Measurements from ENCODE around the gene TREM2. TPM values are rescaled to one million over a fixed set of nuclear protein-coding genes. Genes with fewer than 3 reads are reported as not detected.

Gene TREM2
- total and polyA plus RNA-seq, 2 donors (not counting 1 experiment from before 2014, with no cell fraction given) = 0.33 TPM; not detected in 1

- H3K27me3 ChIP-seq (replicated peaks in 1 of 4; ENCODE audit: control extremely low read depth in 1 of 4, control insufficient read depth in 3 of 4, insufficient read depth in 4 of 4, low read length in 3 of 4) = peaks cover 0 to 18% (median 5%) of the 10 kb centered on the region in 4 experiments
- H2AFZ ChIP-seq (ENCODE audit: insufficient read depth, low read depth, low read length, poor library complexity, severe bottlenecking) = no peak overlapping the region
- peaks cover 2 to 7% of the 10 kb centered on the region in 2 donors for H3K4me1 ChIP-seq (ENCODE audit: control insufficient read depth in 2 of 2, insufficient read depth in 2 of 2, low read length in 2 of 2)
- Mint-ChIP-seq H3K4me1 (peaks cover 8% of the 10 kb centered on the region), H3K4me3 (no peak overlapping the region), H3K9me3 (ENCODE audit: insufficient read depth) (no peaks in the 10 kb centered on the region), H3K27me3 (peaks cover 28% of the 10 kb centered on the region), H3K27ac (no peak overlapping the region)
- no peaks in the 10 kb centered on the region for H3K36me3 ChIP-seq (replicated peaks in 1 of 2; ENCODE audit: control extremely low read depth in 1 of 2, control insufficient read depth in 1 of 2, extremely low read depth in 1 of 2, insufficient read depth in 2 of 2, low read length in 1 of 2)
- TF ChIP-seq, protein P1, sequence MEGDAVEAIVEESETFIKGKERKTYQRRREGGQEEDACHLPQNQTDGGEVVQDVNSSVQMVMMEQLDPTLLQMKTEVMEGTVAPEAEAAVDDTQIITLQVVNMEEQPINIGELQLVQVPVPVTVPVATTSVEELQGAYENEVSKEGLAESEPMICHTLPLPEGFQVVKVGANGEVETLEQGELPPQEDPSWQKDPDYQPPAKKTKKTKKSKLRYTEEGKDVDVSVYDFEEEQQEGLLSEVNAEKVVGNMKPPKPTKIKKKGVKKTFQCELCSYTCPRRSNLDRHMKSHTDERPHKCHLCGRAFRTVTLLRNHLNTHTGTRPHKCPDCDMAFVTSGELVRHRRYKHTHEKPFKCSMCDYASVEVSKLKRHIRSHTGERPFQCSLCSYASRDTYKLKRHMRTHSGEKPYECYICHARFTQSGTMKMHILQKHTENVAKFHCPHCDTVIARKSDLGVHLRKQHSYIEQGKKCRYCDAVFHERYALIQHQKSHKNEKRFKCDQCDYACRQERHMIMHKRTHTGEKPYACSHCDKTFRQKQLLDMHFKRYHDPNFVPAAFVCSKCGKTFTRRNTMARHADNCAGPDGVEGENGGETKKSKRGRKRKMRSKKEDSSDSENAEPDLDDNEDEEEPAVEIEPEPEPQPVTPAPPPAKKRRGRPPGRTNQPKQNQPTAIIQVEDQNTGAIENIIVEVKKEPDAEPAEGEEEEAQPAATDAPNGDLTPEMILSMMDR (IDR thresholded peaks at IDR 0.05) = no peak
- TF ChIP-seq EZH2 (IDR thresholded peaks at IDR 0.05; ENCODE audit: borderline replicate concordance, insufficient read depth, low read depth, low read length, poor library complexity, severe bottlenecking) = no peak
- ChIA-PET CTCF (no interaction called here), POLR2A (interaction anchor here (0.5 kb wide), 1 partner anchor 520 kb away, joined by 3 read pairs; no protein-coding TSS in a partner anchor)
- no peak overlapping the region for H3K4me3 ChIP-seq (ENCODE audit: control extremely low read depth in 1 of 5, extremely low read depth in 1 of 5, insufficient read depth in 1 of 5, low read depth in 2 of 5, low read length in 4 of 5)
- H3K9ac ChIP-seq (ENCODE audit: low read length) = no peak overlapping the region
- intact Hi-C loops (cut with micrococcal nuclease) = no loop called here
- no peaks in the 10 kb centered on the region for H3K79me2 ChIP-seq (ENCODE audit: control insufficient read depth, insufficient read depth, low read length)
- WGBS (ENCODE audit: insufficient coverage) = 88% methylated on average over 3 of the region's 3 CpGs
- no peak overlapping the region for H3K27ac ChIP-seq (ENCODE audit: low read length in 2 of 2)
- H4K20me1 ChIP-seq (ENCODE audit: control insufficient read depth, insufficient read depth, low read length, poor library complexity, severe bottlenecking) = no peaks in the 10 kb centered on the region
- H3K9me3 ChIP-seq (ENCODE audit: control extremely low read depth in 1 of 3, control insufficient read depth in 2 of 3, insufficient read depth in 1 of 3, low read length in 2 of 3) = peaks cover 0 to 8% (median 0%) of the 10 kb centered on the region in 3 donors
- H3K4me2 ChIP-seq (replicated peaks; ENCODE audit: low read depth, low read length, poor library complexity, severe bottlenecking) = no peak overlapping the region
- ATAC-seq (ENCODE audit: low read depth) = no peak
- no peak for DNase-seq
Measured at GRCh38 chr6:41160933-41161332, 2.0 kb downstream of the TREM2 start.

- CTCF ChIA-PET = no interaction called here
- H3K4me3 ChIP-seq (ENCODE audit: control extremely low read depth in 1 of 5, extremely low read depth in 1 of 5, insufficient read depth in 1 of 5, low read depth in 2 of 5, low read length in 4 of 5) = no peak overlapping the region
- H3K4me1 Mint-ChIP-seq = peaks cover 2% of the 10 kb centered on the region
- H3K9ac ChIP-seq (ENCODE audit: low read length) = no peak overlapping the region
- H3K4me3 Mint-ChIP-seq = no peak overlapping the region
- peaks cover 0 to 18% (median 5%) of the 10 kb centered on the region in 4 experiments for H3K27me3 ChIP-seq (replicated peaks in 1 of 4; ENCODE audit: control extremely low read depth in 1 of 4, control insufficient read depth in 3 of 4, insufficient read depth in 4 of 4, low read length in 3 of 4)
- POLR2A ChIA-PET = no interaction called here
- H3K4me2 ChIP-seq (replicated peaks; ENCODE audit: low read depth, low read length, poor library complexity, severe bottlenecking) = no peak overlapping the region
- no peaks in the 10 kb centered on the region for H3K36me3 ChIP-seq (replicated peaks in 1 of 2; ENCODE audit: control extremely low read depth in 1 of 2, control insufficient read depth in 1 of 2, extremely low read depth in 1 of 2, insufficient read depth in 2 of 2, low read length in 1 of 2)
- ATAC-seq (ENCODE audit: low read depth) (no peak), DNase-seq (no peak)
- H3K27me3 Mint-ChIP-seq = peaks cover 31% of the 10 kb centered on the region
- H4K20me1 ChIP-seq (ENCODE audit: control insufficient read depth, insufficient read depth, low read length, poor library complexity, severe bottlenecking) = no peaks in the 10 kb centered on the region
- no peaks in the 10 kb centered on the region for H3K79me2 ChIP-seq (ENCODE audit: control insufficient read depth, insufficient read depth, low read length)
- no peak overlapping the region for H3K27ac Mint-ChIP-seq
- H3K27ac ChIP-seq (ENCODE audit: low read length in 2 of 2) = no peak overlapping the region
- peaks cover 2% of the 10 kb centered on the region in 2 donors for H3K4me1 ChIP-seq (ENCODE audit: control insufficient read depth in 2 of 2, insufficient read depth in 2 of 2, low read length in 2 of 2)
- intact Hi-C loops (cut with micrococcal nuclease) = no loop called here
- H3K9me3 Mint-ChIP-seq (ENCODE audit: insufficient read depth) = no peaks in the 10 kb centered on the region
- TF ChIP-seq EZH2 (IDR thresholded peaks at IDR 0.05; ENCODE audit: borderline replicate concordance, insufficient read depth, low read depth, low read length, poor library complexity, severe bottlenecking) = no peak
- TF ChIP-seq, protein P1 (IDR thresholded peaks at IDR 0.05) = no peak
- H3K9me3 ChIP-seq (ENCODE audit: control extremely low read depth in 1 of 3, control insufficient read depth in 2 of 3, insufficient read depth in 1 of 3, low read length in 2 of 3) = peaks cover 0 to 8% (median 0%) of the 10 kb centered on the region in 3 donors
- 85% methylated on average over 7 of the region's 12 CpGs for WGBS (ENCODE audit: insufficient coverage)
- H2AFZ ChIP-seq (ENCODE audit: insufficient read depth, low read depth, low read length, poor library complexity, severe bottlenecking) = no peak overlapping the region
Measured at GRCh38 chr6:41159415-41160082, 3.4 kb downstream of the TREM2 start.

Data from B cell (primary cell).